Bronchial epithelial cell (primary cell): ENCODE measurements around the gene TBC1D12. TPM values are rescaled to one million over a fixed set of nuclear protein-coding genes. Genes with fewer than 3 reads are reported as not detected.

Experiments used
- DNase-seq: peaks from one replicate; pipeline ENCODE4 v3.0.0-alpha.2; 2010; ENCODE audit warnings: low read depth
- FAIRE-seq: peaks from 2 replicates; lab custom pipeline; 2011; peaks lifted over from hg19 to GRCh38; lab: Jason Lieb, UNC
- H3K27me3 ChIP-seq: 2 replicates; pipeline ENCODE4 v1.5.1; 2011; ENCODE audit warnings: low read length; ENCODE audit not compliant: control insufficient read depth, insufficient read depth
- H3K36me3 ChIP-seq: 2 replicates; pipeline ENCODE4 v1.5.1; 2011; ENCODE audit warnings: low read length; ENCODE audit not compliant: control insufficient read depth, insufficient read depth
- H3K4me3 ChIP-seq: 2 replicates; pipeline ENCODE4 v1.5.1; 2011; ENCODE audit warnings: mild to moderate bottlenecking, low read depth, low read length, control low read depth
- CTCF ChIP-seq: IDR thresholded peaks from 2 replicates; pipeline ENCODE4 v1.5.1; 2011; ENCODE audit warnings: mild to moderate bottlenecking, moderate library complexity, low read length, control low read depth, inconsistent platforms; ENCODE audit not compliant: insufficient read depth, severe bottlenecking
- total RNA-seq: library from RNA; depleted of rRNA; stranded (reverse); fragments of >200 nt; gene quantifications from 2 replicates; pipeline ENCODE4 v1.2.1, GENCODE V29; 2014

Gene TBC1D12
- total RNA-seq, 1 donor from 2014 or later: 10.8 TPM

GRCh38 chr10:94420998-94421528, 18.7 kb downstream of the TBC1D12 start:
- Histone ChIP-seq H3K36me3 (no peaks in the 10 kb centered on the region), H3K4me3 (no peak overlapping the region), H3K27me3 (no peaks in the 10 kb centered on the region)
- FAIRE-seq (no peak), DNase-seq (no peak)
- no peak for TF ChIP-seq CTCF

- no peaks in the 10 kb centered on the region for H3K36me3 ChIP-seq
- DNase-seq (no peak), FAIRE-seq (no peak)
- no peak overlapping the region for H3K4me3 ChIP-seq
- TF ChIP-seq CTCF: no peak
- H3K27me3 ChIP-seq: no peaks in the 10 kb centered on the region
Observed at GRCh38 chr10:94423627-94424026, 21.3 kb downstream of the TBC1D12 start.

- H3K27me3 ChIP-seq: no peaks in the 10 kb centered on the region
- no peak for TF ChIP-seq CTCF
- no peak for FAIRE-seq
- no peak for DNase-seq
- H3K36me3 ChIP-seq: no peaks in the 10 kb centered on the region
- no peak overlapping the region for H3K4me3 ChIP-seq
Observed at GRCh38 chr10:94424714-94425337, 22.5 kb downstream of the TBC1D12 start.

- TF ChIP-seq CTCF: no peak
- no peaks in the 10 kb centered on the region for H3K36me3 ChIP-seq
- H3K27me3 ChIP-seq: no peaks in the 10 kb centered on the region
- no peak for FAIRE-seq
- no peak overlapping the region for H3K4me3 ChIP-seq
- no peak for DNase-seq
Observed at GRCh38 chr10:94425942-94426341, 23.6 kb downstream of the TBC1D12 start.

GRCh38 chr10:94427166-94427565, 24.8 kb downstream of the TBC1D12 start:
- DNase-seq: no peak
- Histone ChIP-seq H3K27me3 (no peaks in the 10 kb centered on the region), H3K4me3 (no peak overlapping the region), H3K36me3 (no peaks in the 10 kb centered on the region)
- no peak for TF ChIP-seq CTCF
- FAIRE-seq: no peak
